HG03565 (cell line): ENCODE results near the gene NFIC.
"Not testable (repeated sequence)": the region's sequence is repeated elsewhere in the genome, so short reads cannot be mapped to it uniquely, and the experiment has no call there.

ENCODE experiments used
- ATAC-seq: cut with Tn5 transposase; IDR thresholded peaks from one replicate; pipeline ENCODE4 v1.9.1; 2021; ENCODE audit warnings: mild to moderate bottlenecking, moderate library complexity; ENCODE audit not compliant: unreplicated experiment

The NFIC gene

DNA sequence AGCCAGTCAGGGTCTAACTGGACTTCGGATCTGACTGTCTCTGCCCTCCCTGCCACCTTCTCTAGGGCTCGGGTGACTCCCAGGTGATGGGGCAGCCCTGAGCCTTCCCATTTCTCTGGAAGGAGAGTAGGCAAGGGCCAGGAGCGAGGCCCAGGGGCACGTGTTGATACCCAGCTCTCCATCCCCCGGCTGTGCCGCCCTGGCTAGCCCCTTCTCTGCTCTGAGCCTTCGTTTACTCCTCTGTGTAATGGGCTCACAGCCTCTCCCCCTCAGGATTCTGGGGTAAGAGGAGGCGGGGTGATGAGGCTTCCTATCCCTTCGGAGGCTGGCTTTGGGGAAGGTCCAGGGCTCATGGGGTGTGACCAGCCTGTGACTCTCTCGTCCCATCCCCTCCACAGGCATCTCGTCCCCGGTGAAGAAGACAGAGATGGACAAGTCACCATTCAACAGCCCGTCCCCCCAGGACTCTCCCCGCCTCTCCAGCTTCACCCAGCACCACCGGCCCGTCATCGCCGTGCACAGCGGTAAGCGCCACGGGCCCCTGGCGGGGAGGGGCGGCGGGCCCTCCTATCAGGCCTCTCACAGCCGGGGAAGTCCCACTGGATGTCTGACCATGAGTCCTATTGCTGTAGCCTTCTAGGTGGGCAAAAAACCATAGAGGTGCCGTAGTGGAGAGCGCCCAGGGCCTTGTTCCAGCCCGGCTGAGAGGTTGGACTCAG is 82.4 kb downstream of the NFIC start:
- ATAC-seq, result no peak

DNA sequence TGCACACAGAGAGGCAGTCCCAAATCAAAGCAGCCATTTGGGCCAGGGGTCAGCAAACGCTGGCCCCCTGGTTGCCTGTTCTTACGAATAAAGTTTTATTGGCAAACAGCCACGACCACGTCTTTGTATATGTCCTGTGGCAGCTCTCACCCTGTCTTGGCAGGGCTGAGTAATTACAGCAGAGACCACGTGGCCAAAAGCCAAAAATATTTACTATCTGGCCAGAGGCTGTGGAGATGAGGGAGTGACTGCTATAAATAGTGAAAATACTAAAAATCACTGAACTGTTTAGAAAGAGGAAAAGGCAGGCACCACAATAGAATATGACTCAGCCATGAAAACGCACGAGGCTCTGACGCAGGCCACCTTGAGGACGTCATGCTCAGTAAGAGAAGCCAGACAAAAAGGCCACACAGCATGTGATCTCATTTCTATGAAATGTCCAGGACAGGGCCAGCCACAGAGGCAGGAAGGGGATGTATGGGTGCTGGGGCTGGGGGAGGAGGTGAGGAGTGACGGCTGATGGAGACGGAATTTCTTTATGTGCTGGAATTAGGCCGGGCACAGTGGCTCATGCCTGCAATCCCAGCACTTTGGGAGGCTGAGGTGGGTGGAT is 84.5 kb downstream of the NFIC start:
- no peak for ATAC-seq

DNA sequence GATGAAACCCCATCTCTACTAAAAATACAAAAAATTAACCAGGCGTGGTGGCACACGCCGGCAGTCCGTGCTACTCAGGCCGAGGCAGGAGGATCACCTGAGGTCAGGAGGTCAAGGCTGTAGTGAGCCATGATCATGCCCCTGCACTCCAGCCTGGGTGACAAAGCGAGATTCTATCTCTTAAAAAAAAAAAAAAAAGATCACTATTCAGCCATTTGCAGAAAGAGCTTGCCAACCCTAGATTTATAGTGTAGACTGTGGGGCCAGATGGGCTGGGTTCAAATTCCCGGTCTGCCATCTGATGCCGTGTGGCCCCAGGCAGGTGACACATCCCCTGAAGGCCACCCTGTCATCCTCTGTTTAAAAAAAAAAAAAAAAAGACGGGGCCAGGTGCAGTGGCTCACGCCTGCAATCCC is 85.1 kb downstream of the NFIC start:
- no peak for ATAC-seq

DNA sequence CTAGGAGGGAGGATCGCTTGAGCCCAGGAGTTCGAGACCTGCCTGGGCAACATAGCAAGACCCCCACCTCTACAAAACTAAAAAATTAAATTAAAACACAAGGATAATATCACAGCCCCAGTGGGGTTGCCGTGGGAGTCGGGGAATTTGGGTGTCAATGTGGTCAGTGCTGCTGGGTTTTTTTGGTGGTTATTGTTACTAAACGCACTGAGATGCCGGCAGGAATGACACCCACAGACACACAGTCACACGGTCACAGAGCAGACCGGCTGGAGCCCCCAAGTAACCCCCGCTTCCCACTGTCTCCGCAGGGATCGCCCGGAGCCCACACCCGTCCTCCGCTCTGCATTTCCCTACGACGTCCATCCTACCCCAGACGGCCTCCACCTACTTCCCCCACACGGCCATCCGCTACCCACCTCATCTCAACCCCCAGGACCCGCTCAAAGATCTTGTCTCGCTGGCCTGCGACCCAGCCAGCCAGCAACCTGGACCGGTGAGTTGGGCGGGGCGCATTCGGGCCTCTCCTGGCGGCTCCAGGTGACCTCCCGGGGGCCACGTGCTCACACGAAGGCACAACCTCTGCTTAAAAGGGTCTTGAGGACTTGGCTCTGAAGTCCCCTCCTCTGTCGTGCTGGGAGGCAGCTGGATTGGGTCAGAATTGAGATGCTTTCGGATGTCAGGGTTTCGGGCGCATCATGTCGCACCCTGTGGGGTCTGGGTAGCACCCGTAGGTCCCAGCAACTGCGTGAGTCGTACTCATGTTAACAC is 86.0 kb downstream of the NFIC start:
- no peak for ATAC-seq

DNA sequence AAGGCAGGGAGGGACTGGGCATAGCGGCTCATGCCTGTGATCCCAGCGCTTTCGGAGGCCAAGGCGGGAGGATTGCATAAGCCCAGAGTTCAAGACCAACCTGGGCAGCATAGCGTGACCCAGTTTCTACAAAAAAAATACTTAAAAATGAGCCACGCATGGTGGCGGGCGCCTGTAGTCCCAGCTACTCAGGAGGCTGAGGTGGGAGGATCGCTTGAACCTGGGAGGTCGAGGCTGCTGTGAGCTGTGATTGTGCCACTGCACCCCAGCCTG is 86.5 kb downstream of the NFIC start:
- ATAC-seq, result not testable (repeated sequence)

DNA sequence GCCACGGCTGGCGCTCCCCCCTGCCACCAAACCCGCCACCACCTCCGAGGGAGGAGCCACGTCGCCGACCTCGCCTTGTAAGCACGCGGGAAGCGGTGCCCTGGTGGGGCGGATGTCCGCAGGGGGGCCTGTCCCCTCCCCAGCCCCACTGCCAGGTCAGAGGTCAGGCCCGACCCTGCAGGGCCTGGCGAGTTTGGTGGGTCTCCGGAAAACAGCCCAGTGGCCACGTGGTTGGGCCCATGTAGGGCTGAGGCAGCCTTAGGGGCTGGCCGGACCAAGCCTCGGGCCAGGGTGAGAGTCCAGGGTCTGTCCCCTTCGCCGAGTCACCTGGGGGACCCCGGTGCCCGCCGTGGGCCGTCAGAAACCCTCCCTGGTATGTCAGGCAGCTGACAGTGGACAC is 87.5 kb downstream of the NFIC start:
- ATAC-seq, result no peak

DNA sequence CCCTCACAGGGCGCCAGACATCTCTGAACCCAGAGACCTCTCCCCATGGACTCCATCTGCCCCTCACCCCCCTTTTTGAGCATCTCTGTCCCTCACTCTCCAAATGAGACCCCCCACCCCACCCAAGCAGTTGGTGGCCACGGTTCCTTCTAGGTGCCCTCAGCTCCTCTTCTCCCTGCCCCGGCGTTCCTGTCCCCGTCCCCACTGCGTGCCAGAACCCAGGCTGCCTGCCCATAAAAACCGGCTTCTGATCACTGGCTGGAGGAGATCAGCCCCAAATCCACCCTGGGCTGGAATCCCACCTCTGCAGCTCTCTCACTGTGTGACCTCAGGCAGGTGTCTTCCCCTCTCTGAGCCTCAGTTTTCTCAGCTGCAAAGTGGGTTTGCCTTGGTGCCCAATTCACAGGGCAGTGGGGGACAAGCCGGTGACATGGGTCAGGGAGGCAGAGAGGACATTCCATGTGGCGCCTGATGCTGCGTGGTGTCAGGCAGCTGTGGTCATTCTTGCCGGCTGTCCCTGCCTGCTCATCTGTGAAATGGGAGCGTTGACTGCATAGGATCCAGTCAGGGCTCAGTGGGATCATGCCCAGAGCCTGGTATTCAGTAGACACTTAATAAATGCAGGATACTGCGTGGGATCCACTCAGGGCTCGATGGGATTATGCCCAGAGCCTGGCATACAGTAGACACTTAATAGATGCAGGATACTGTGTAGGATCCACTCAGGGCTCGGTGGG is 88.4 kb downstream of the NFIC start:
- no peak for ATAC-seq

DNA sequence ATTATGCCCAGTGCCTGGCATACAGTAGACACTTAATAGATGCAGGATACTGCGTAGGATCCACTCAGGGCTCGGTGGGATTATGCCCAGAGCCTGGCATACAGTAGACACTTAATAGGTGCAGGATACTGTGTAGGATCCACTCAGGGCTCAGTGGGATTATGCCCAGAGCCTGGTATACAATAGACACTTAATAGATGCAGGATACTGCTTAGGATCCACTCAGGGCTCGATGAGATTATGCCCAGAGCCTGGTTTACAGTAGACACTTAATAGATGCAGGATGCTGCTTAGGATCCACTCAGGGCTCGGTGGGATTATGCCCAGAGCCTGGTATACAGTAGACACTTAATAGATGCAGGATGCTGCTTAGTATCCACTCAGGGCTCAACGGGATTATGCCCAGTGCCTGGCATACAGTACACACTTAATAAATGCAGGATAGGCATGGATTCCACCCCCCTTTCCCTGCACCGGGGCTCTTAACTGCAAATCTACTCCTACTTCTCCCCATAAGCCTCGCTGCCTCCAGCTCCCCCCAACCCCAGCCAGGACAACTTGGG is 89.1 kb downstream of the NFIC start:
- ATAC-seq, result no peak

DNA sequence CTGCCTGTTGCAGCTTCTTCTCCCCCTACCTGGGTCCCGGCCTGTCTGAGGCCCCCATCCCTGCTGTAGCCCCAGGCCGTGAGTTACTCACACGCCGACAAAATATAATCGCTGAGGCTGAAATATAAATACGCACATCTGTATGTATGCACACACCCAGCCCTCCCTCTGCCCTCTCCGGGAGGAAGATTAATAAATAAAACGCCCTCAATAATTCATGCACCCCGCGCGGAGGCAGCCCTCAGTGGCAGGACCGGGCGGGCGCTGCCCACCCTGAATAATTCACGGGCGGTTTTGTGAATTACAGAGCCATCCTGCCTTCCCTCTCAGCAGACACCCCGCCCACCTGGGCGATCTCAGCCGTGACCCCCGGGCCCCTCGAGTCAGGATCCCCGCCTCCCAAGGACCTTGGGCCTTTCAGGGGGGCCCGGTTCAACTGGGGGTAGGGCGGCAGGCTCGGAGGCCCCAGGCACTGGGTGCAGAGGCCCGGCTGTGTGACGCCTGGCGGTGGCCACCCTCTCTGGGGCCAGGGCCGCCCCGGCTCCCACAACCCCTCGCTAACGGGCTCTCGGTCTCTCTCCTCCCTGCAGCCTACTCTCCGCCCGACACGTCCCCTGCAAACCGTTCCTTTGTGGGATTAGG is 89.7 kb downstream of the NFIC start:
- no peak for ATAC-seq

DNA sequence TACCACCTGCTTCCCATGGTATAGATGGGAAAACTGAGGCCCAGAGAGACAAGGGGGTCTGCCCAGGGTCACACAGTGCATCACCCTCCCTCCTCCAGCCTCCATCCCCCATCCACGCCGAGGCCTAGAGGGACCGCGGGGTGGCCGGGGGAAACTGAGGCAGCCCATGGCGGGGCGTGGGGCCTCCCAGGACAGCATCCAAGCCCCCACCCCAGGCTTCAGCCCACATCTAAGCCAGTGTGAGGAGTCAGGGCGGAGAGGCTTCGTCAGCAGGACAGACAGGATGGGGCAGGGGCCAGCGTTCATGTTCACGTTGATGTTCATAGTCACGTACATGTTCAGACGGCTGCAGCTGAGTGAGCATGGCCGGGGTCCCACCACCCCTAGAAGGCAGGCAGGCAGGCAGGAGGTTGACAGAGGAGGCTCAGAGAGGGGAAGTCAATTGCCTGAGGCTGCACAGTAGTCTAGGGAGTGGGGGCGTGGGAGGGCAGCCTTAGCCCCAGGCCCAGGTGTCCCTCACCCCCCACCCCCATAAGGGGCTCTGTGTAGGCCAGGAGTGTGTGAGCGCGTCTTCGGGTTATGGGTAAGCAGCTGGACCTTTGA is 90.6 kb downstream of the NFIC start:
- no peak for ATAC-seq

DNA sequence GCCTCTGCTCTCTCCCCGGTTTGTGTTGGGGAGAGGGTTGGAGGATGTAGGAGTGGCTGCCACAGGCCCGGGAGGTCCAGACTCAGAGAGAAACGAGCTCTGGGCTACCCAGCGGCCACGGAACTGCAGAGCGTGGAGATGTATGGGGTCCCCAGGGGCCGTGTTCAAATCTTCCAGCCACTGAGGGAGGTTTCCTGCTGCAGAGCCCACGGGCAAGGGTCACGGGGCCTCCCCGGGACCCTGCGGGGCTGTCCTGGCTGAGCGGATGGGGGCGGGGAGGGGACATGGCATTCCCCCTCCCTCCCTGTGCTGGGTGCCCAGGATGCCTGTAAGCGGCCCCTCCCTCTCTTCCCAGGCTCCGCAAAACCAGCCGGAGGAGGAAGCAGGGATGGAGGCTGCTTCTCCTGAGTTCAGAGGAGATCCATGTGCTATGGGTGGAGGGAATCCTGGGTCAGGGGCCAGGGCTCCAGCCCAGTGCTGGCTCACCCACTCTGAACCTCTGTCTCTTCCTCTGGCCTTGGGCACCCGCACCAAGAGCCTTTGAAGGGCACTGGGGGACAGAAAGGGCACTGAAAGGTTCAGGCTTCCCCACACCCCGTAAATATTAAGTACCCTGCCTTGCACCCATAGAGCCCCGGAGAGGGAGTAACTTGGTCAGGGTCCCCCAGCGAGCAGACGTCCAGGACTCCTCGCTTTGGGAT is 91.3 kb downstream of the NFIC start:
- ATAC-seq, result no peak

DNA sequence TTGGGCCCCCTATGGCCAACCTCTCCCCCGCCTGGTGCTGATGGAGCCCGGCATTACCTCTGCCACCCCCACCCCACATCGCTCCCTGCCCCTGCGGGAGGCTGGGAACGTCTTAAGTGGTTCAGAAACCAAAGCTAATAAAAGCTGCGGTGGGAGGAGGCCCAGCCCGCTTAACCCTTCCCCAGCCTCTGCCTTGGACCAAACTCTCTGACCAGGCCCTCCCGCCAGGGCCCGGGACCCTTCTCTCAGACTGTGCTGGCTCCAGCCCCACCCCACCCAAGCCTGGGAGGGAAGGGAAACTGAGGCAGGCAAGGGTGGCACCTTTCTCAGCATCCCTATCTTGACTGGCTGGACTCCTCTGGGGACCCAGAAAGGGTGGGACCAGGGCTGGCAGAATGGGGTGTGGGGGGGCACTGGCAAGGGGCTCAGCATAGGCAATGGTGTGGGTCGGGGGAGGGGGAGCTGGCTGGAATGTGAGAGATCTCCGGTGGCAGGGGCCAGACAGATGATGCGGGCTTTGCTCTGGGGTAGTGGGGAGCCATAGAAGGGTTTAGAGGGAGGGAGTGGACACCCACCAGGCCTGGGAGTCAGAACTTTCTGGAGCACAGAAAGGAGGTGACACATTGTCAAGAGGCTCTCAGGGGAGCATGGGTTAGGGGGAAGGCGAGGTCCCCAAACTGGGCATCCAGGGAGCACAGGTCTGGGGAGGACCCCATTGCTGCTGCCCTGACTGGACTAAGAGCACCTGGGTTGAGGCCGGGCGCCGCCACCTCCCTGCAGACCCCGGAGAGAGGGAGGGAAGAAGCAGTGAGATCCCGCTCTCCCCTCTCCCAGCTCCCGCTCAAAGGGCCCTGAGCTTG is 92.1 kb downstream of the NFIC start:
- ATAC-seq, result no peak

DNA sequence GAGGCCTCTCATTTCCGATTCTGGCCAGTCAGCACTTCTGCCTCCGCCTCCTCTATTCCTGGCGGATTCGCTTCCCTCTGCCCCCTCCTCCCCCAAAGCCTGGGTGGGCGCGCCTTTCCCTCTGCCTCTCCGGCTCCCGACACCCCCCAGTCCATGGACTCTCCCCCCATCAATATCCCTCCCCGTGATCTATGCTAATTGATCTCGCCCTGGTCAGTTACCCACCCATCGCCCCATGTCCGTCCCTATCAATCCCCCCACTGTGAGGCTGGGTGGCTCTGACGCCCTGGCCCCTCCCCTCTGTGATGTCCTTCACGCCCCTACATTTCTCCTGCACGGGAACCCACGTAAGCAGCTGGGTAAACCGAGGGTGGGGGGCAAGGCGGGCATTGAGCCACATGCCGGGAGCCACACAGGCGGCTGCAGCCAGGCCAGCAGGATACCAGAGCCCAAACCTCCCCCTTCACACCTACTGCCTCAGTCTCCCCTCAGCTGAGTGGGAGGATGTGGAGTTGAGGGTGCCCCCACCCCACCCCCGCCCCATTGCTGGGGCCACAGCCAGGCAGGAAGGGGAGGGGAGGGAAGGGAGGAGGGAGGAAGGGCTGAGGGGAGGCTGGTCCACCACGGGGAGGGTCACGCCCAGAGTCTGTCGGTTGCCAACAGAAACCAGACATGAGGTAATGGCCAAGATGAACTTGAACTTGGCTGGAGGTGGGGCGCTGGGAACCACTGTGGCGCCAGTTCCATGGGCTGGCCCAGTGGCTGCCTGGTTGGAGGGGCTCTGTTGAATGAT is 92.9 kb downstream of the NFIC start:
- ATAC-seq, result no peak

DNA sequence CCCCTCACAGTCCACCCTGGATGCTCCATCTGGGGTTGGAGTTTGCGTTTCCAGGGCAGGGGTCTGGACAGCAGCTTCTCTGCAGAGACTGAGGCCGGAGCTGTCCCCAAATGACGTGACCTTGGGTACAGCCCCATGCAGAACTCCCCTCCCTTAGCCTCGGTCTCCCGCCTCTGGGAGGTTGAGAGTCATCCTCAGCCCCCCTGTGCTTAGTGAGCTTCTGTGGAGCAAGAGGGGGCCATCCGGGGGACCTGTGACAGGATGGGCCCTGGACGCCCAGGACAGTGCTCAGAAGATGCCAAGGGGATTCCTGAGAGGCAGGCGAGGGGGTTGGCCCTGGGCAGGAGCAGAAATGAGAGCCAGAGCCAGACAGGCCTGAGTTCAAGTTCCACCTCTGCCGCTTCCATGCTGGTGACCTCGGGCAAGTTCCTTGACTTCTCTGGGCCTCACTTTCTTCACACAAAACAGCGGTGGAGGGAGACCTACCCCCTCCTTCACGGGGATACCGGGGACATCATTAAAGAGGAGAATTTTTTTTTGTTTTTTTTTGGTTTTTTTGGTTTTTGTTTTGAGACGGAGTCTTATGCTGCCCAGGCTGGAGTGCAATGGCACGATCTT is 93.7 kb downstream of the NFIC start:
- no peak for ATAC-seq

DNA sequence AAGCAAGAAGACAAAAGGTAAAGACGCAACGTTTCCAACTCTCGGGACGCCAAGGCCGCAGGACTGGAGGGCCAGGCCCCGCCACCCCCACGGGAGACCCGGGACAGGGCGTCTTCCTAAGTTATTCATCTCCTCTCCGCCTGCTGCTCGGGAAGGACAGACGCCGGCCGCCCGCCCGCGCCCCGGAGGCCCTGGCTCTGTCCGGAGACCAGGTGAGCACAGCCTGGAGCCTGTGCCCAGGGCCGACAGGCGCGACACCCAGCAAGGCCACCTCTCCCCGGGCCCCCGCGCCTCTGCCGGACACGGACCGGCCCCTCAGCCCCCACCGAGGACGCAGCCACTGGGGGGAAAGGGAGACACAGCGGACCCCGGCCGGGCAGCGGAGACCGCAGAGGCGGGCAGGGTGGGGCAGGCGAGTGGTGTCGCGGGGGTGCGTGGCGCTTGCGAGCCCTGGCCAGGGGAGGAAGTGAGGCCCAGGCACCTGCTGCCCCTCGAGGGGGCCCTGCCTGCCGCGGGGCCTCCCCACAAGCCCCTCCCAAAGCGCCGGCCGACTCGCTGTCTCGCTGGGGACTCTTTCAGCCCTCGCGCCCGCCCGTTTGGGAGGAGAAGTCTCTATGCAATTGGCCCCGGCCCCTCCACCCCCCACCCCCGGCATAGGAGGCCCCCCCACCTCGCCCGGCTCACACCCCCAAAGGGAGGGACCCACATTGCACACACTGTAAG is 96.8 kb downstream of the NFIC start:
- ATAC-seq, result no peak

DNA sequence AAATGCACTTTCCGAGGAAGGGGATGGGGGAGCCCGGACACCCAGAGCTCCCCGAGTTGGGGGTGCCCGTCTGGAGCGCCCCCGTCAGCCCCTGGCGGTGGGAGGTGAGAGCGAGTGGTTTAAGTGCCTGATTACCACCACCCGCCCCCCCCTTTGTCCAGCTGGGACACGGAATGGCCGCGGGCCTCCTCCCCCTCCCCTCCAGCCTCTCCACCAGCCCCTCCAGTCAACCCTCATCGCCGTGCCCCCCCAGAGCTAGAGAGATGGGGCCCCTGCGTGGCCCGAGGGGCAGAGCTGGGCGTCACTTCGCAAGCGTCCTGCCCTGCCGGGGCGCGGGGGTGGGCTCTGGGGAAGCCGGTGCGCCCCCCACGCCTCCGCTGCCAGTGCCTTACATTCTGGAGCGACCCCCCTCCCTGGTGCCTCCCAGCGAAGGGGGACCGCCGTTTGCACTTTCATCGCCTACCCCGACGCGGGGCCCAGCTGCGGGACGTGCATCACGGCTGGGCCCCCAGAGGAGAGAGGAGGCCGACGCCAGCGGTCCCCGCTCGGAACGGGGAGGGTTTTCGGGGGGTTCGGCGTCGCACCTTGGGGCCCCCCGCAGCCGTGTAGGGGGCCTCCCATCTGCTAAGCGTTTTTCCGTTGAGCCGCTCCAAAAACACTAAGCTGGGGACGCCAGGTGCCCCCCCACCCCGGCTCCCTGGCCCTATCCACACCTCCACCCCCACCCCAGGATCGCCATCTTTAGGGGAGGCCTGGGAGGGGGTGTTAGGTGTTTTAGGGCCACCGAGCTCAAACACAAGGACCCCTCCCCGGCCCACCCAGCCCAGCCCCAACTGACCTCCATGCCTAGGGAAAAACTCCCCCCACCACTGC is 97.6 kb downstream of the NFIC start:
- no peak for ATAC-seq
